Activated T-cell treated with anti-CD3 and anti-CD28 coated beads for 4 hours (primary cell): ENCODE results near the gene C11orf68.
"Not testable (repeated sequence)": the region's sequence is repeated elsewhere in the genome, so short reads cannot be mapped to it uniquely, and the experiment has no call there.

Experiments used
- DNase-seq: peaks from one replicate; pipeline ENCODE4 v3.0.0-alpha.2; 2020

C11orf68 gene

GRCh38 chr11:65918211-65919140 is at the start of gene C11orf68:
C11orf68 (minus strand) TSS chr11:65919062; CDS start chr11:65919031, 31 bp downstream.
- DNase-seq = peak; percentile 21

- DNase-seq = no peak
Observed at GRCh38 chr11:65967329-65967934, 48.6 kb upstream of the C11orf68 start.

GRCh38 chr11:65965986-65966762 is 47.3 kb upstream of the C11orf68 start:
- no peak for DNase-seq

- no peak for DNase-seq
Observed at GRCh38 chr11:65964906-65965305, 46.0 kb upstream of the C11orf68 start.

- no peak for DNase-seq
Observed at GRCh38 chr11:65962141-65962564, 43.3 kb upstream of the C11orf68 start.

GRCh38 chr11:65961267-65962140 is 42.6 kb upstream of the C11orf68 start, which contains the start of gene SART1:
SART1 (plus strand) TSS chr11:65961734; CDS start chr11:65961781, 47 bp downstream.
- peak; percentile 89 for DNase-seq

- DNase-seq = no peak
Observed at GRCh38 chr11:65960824-65961266, 42.0 kb upstream of the C11orf68 start.

- no peak for DNase-seq
Observed at GRCh38 chr11:65958774-65959420, 40.0 kb upstream of the C11orf68 start.

GRCh38 chr11:65958291-65958690 is 39.4 kb upstream of the C11orf68 start:
- DNase-seq = no peak

GRCh38 chr11:65954771-65955170 is 35.9 kb upstream of the C11orf68 start:
- no peak for DNase-seq

GRCh38 chr11:65953471-65953870 is 34.6 kb upstream of the C11orf68 start:
- no peak for DNase-seq

- no peak for DNase-seq
Observed at GRCh38 chr11:65952052-65952521, 33.2 kb upstream of the C11orf68 start.

- DNase-seq = not testable (repeated sequence)
Observed at GRCh38 chr11:65951641-65952040, 32.8 kb upstream of the C11orf68 start.

- DNase-seq = not testable (repeated sequence)
Observed at GRCh38 chr11:65950711-65951110, 31.8 kb upstream of the C11orf68 start.

- no peak for DNase-seq
Observed at GRCh38 chr11:65947603-65948125, 28.8 kb upstream of the C11orf68 start.

- no peak for DNase-seq
Observed at GRCh38 chr11:65947133-65947532, 28.3 kb upstream of the C11orf68 start.

- DNase-seq = no peak
Observed at GRCh38 chr11:65946655-65947054, 27.8 kb upstream of the C11orf68 start.

GRCh38 chr11:65945941-65946558 is 27.2 kb upstream of the C11orf68 start:
- no peak for DNase-seq

GRCh38 chr11:65945430-65945911 is 26.6 kb upstream of the C11orf68 start, which contains the start of gene TSGA10IP:
TSGA10IP (plus strand) TSS chr11:65945480; CDS start chr11:65945676, 196 bp downstream.
- DNase-seq = no peak

GRCh38 chr11:65944767-65945166 is 25.9 kb upstream of the C11orf68 start:
- DNase-seq = no peak
